ENCODE measurements around the gene ATAD2B.

ATAD2B gene

GRCh38 chr2:23912054-23912453 lies 14.9 kb downstream of the ATAD2B start:
- Histone ChIP-seq H3K4me3 (ENCODE audit: extremely low read depth, insufficient read depth, low read length, poor library complexity, severe bottlenecking) (no peak overlapping the region), H3K36me3 (ENCODE audit: control insufficient read depth, insufficient read depth, low read length) (no peaks in the 10 kb centered on the region), H3K27ac (ENCODE audit: low read depth, low read length, severe bottlenecking) (no peak overlapping the region), H3K9me3 (ENCODE audit: control insufficient read depth, low read length) (no peaks in the 10 kb centered on the region), H3K4me1 (ENCODE audit: control insufficient read depth, insufficient read depth, low read length, poor library complexity, severe bottlenecking) (peaks cover 4% of the 10 kb centered on the region)
- 100% methylated on average over 2 to 3 of the region's 3 CpGs for WGBS, 2 experiments (ENCODE audit: insufficient coverage in 2 of 2)

GRCh38 chr2:23905155-23905554 lies 21.8 kb downstream of the ATAD2B start:
- Histone ChIP-seq H3K4me1 (ENCODE audit: control insufficient read depth, insufficient read depth, low read length, poor library complexity, severe bottlenecking) (peaks cover 3% of the 10 kb centered on the region), H3K9me3 (ENCODE audit: control insufficient read depth, low read length) (no peaks in the 10 kb centered on the region), H3K36me3 (ENCODE audit: control insufficient read depth, insufficient read depth, low read length) (no peaks in the 10 kb centered on the region), H3K27ac (ENCODE audit: low read depth, low read length, severe bottlenecking) (no peak overlapping the region), H3K4me3 (ENCODE audit: extremely low read depth, insufficient read depth, low read length, poor library complexity, severe bottlenecking) (no peak overlapping the region)
- WGBS, 2 experiments (ENCODE audit: insufficient coverage in 2 of 2): 83 to 100% methylated on average over 2 of the region's 2 CpGs

- Histone ChIP-seq H3K9me3 (ENCODE audit: control insufficient read depth, low read length) (no peaks in the 10 kb centered on the region), H3K4me3 (ENCODE audit: extremely low read depth, insufficient read depth, low read length, poor library complexity, severe bottlenecking) (no peak overlapping the region), H3K27ac (ENCODE audit: low read depth, low read length, severe bottlenecking) (no peak overlapping the region), H3K36me3 (ENCODE audit: control insufficient read depth, insufficient read depth, low read length) (no peaks in the 10 kb centered on the region), H3K4me1 (ENCODE audit: control insufficient read depth, insufficient read depth, low read length, poor library complexity, severe bottlenecking) (peaks cover 3% of the 10 kb centered on the region)
- no CpG with 5 or more reads among the region's 2 CpGs for WGBS, 2 experiments (ENCODE audit: insufficient coverage in 2 of 2)
Measured at GRCh38 chr2:23904692-23905091, 22.2 kb downstream of the ATAD2B start.

- Histone ChIP-seq H3K4me1 (ENCODE audit: control insufficient read depth, insufficient read depth, low read length, poor library complexity, severe bottlenecking) (peaks cover 3% of the 10 kb centered on the region), H3K36me3 (ENCODE audit: control insufficient read depth, insufficient read depth, low read length) (no peaks in the 10 kb centered on the region), H3K27ac (ENCODE audit: low read depth, low read length, severe bottlenecking) (no peak overlapping the region), H3K4me3 (ENCODE audit: extremely low read depth, insufficient read depth, low read length, poor library complexity, severe bottlenecking) (no peak overlapping the region), H3K9me3 (ENCODE audit: control insufficient read depth, low read length) (no peaks in the 10 kb centered on the region)
- 92% methylated on average over 1 of the region's 1 CpG; no CpG with 5 or more reads in 1 of the 2 experiments for WGBS, 2 experiments (ENCODE audit: insufficient coverage in 2 of 2)
Measured at GRCh38 chr2:23904215-23904614, 22.7 kb downstream of the ATAD2B start.

GRCh38 chr2:23903034-23903433 lies 23.9 kb downstream of the ATAD2B start:
- no peaks in the 10 kb centered on the region for H3K36me3 ChIP-seq (ENCODE audit: control insufficient read depth, insufficient read depth, low read length)
- H3K9me3 ChIP-seq (ENCODE audit: control insufficient read depth, low read length): no peaks in the 10 kb centered on the region
- peaks cover 3% of the 10 kb centered on the region for H3K4me1 ChIP-seq (ENCODE audit: control insufficient read depth, insufficient read depth, low read length, poor library complexity, severe bottlenecking)
- WGBS, 2 experiments (ENCODE audit: insufficient coverage in 2 of 2): 100% methylated on average over 1 of the region's 2 CpGs; no CpG with 5 or more reads in 1 of the 2 experiments
- H3K27ac ChIP-seq (ENCODE audit: low read depth, low read length, severe bottlenecking): no peak overlapping the region
- H3K4me3 ChIP-seq (ENCODE audit: extremely low read depth, insufficient read depth, low read length, poor library complexity, severe bottlenecking): no peak overlapping the region

- Histone ChIP-seq H3K27ac (ENCODE audit: low read depth, low read length, severe bottlenecking) (no peak overlapping the region), H3K4me3 (ENCODE audit: extremely low read depth, insufficient read depth, low read length, poor library complexity, severe bottlenecking) (no peak overlapping the region), H3K9me3 (ENCODE audit: control insufficient read depth, low read length) (no peaks in the 10 kb centered on the region), H3K36me3 (ENCODE audit: control insufficient read depth, insufficient read depth, low read length) (no peaks in the 10 kb centered on the region), H3K4me1 (ENCODE audit: control insufficient read depth, insufficient read depth, low read length, poor library complexity, severe bottlenecking) (peaks cover 3% of the 10 kb centered on the region)
- WGBS, 2 experiments (ENCODE audit: insufficient coverage in 2 of 2): 63% methylated on average over 2 of the region's 6 CpGs; no CpG with 5 or more reads in 1 of the 2 experiments
Measured at GRCh38 chr2:23901966-23902846, 24.7 kb downstream of the ATAD2B start.

GRCh38 chr2:23900541-23901322 lies 26.2 kb downstream of the ATAD2B start:
- H3K27ac ChIP-seq (ENCODE audit: low read depth, low read length, severe bottlenecking): no peak overlapping the region
- WGBS, 2 experiments (ENCODE audit: insufficient coverage in 2 of 2): 91 to 98% methylated on average over 5 to 6 of the region's 9 CpGs
- H3K36me3 ChIP-seq (ENCODE audit: control insufficient read depth, insufficient read depth, low read length): no peaks in the 10 kb centered on the region
- H3K4me3 ChIP-seq (ENCODE audit: extremely low read depth, insufficient read depth, low read length, poor library complexity, severe bottlenecking): no peak overlapping the region
- no peaks in the 10 kb centered on the region for H3K9me3 ChIP-seq (ENCODE audit: control insufficient read depth, low read length)
- peaks cover 3% of the 10 kb centered on the region for H3K4me1 ChIP-seq (ENCODE audit: control insufficient read depth, insufficient read depth, low read length, poor library complexity, severe bottlenecking)

GRCh38 chr2:23900133-23900532 lies 26.8 kb downstream of the ATAD2B start:
- 97 to 98% methylated on average over 4 to 5 of the region's 8 CpGs for WGBS, 2 experiments (ENCODE audit: insufficient coverage in 2 of 2)
- Histone ChIP-seq H3K27ac (ENCODE audit: low read depth, low read length, severe bottlenecking) (no peak overlapping the region), H3K4me3 (ENCODE audit: extremely low read depth, insufficient read depth, low read length, poor library complexity, severe bottlenecking) (no peak overlapping the region), H3K36me3 (ENCODE audit: control insufficient read depth, insufficient read depth, low read length) (no peaks in the 10 kb centered on the region), H3K9me3 (ENCODE audit: control insufficient read depth, low read length) (no peaks in the 10 kb centered on the region), H3K4me1 (ENCODE audit: control insufficient read depth, insufficient read depth, low read length, poor library complexity, severe bottlenecking) (peaks cover 2% of the 10 kb centered on the region)

GRCh38 chr2:23871206-23871605 lies 55.7 kb downstream of the ATAD2B start:
- 95 to 97% methylated on average over 7 of the region's 7 CpGs for WGBS, 2 experiments (ENCODE audit: insufficient coverage in 2 of 2)
- Histone ChIP-seq H3K4me1 (ENCODE audit: control insufficient read depth, insufficient read depth, low read length, poor library complexity, severe bottlenecking) (no peaks in the 10 kb centered on the region), H3K27ac (ENCODE audit: low read depth, low read length, severe bottlenecking) (no peak overlapping the region), H3K4me3 (ENCODE audit: extremely low read depth, insufficient read depth, low read length, poor library complexity, severe bottlenecking) (no peak overlapping the region), H3K9me3 (ENCODE audit: control insufficient read depth, low read length) (no peaks in the 10 kb centered on the region), H3K36me3 (ENCODE audit: control insufficient read depth, insufficient read depth, low read length) (peaks cover 49% of the 10 kb centered on the region)

GRCh38 chr2:23867449-23867848 lies 59.5 kb downstream of the ATAD2B start:
- WGBS, 2 experiments (ENCODE audit: insufficient coverage in 2 of 2): 100% methylated on average over 2 of the region's 2 CpGs; no CpG with 5 or more reads in 1 of the 2 experiments
- H3K4me1 ChIP-seq (ENCODE audit: control insufficient read depth, insufficient read depth, low read length, poor library complexity, severe bottlenecking): no peaks in the 10 kb centered on the region
- H3K36me3 ChIP-seq (ENCODE audit: control insufficient read depth, insufficient read depth, low read length): peaks cover 48% of the 10 kb centered on the region

More at GRCh38 chr2:23867449-23867848, 59.5 kb downstream of the ATAD2B start:
- Histone ChIP-seq H3K27ac (ENCODE audit: low read depth, low read length, severe bottlenecking) (no peak overlapping the region), H3K9me3 (ENCODE audit: control insufficient read depth, low read length) (no peaks in the 10 kb centered on the region), H3K4me3 (ENCODE audit: extremely low read depth, insufficient read depth, low read length, poor library complexity, severe bottlenecking) (no peak overlapping the region)

All from mesodermal cell (in vitro differentiated cells).